ENCODE data around the gene KCNH8. TPM values are rescaled to one million over a fixed set of nuclear protein-coding genes. Genes with fewer than 3 reads are reported as not detected.

The KCNH8 gene
- total RNA-seq, 2 donors from 2014 or later: not detected

- no peak for ATAC-seq (replicated peaks)
- Mint-ChIP-seq H3K36me3 (ENCODE audit: low read depth) (no peaks in the 10 kb centered on the region), H3K27ac (no peak overlapping the region), H3K9me3 (peaks cover 4% of the 10 kb centered on the region), H3K27me3 (no peaks in the 10 kb centered on the region), H3K4me1 (no peaks in the 10 kb centered on the region), H3K4me3 (no peak overlapping the region)
Measured at GRCh38 chr3:19473971-19474580, 325.8 kb downstream of the KCNH8 start.

DNA sequence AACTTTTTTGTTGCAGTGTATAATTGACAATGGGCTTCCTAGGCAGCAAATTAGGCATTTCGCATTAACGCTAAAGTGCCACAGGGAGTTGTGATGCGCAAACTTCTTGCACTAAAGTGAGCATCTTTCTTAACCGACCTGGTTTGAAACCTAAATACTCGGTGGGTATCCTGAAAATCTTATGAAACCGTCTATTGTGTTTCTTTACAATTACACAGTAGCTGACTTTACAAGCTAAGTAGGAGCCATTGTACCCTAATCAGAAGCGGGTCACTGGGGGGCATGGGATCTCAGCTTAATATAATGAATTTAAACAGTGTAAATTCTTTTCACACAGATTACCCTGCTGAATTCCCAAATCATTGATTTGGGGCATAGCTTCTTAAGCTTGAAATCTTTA, 328.0 kb downstream of the KCNH8 start:
- ATAC-seq (replicated peaks): no peak
- H3K27ac Mint-ChIP-seq: no peak overlapping the region
- H3K4me3 Mint-ChIP-seq: no peak overlapping the region
- H3K9me3 Mint-ChIP-seq: no peaks in the 10 kb centered on the region
- H3K4me1 Mint-ChIP-seq: no peaks in the 10 kb centered on the region
- no peaks in the 10 kb centered on the region for H3K36me3 Mint-ChIP-seq (ENCODE audit: low read depth)
- H3K27me3 Mint-ChIP-seq: no peaks in the 10 kb centered on the region

- no peaks in the 10 kb centered on the region for H3K36me3 Mint-ChIP-seq (ENCODE audit: low read depth)
- no peak for ATAC-seq (replicated peaks)
- H3K27me3 Mint-ChIP-seq: no peaks in the 10 kb centered on the region
- no peaks in the 10 kb centered on the region for H3K4me1 Mint-ChIP-seq
- H3K4me3 Mint-ChIP-seq: no peak overlapping the region
- H3K27ac Mint-ChIP-seq: no peak overlapping the region
- H3K9me3 Mint-ChIP-seq: no peaks in the 10 kb centered on the region
Measured at GRCh38 chr3:19485267-19485666, 337.0 kb downstream of the KCNH8 start.

DNA sequence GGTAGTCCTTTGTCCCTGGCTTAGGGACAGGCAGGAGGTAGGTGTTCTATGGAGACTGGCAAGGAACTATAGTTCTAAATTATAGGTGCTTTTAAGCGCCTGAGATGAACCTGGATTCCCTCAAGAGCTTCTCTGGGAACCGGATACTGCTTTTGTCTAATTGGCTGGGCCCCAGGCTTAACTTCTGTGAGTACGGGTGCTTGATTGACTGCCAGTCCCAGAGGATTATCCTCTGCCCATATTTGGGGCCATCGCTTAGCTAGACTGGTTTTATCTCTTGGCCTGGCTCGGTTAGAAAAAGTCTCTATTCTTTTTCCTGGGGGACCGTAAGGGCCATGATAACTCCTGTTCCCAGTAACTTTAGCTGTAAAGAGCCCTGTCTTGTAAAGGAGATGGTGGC, 339.1 kb downstream of the KCNH8 start:
- Mint-ChIP-seq H3K27me3 (no peaks in the 10 kb centered on the region), H3K4me1 (no peaks in the 10 kb centered on the region), H3K27ac (no peak overlapping the region), H3K36me3 (ENCODE audit: low read depth) (no peaks in the 10 kb centered on the region), H3K9me3 (no peaks in the 10 kb centered on the region), H3K4me3 (no peak overlapping the region)
- no peak for ATAC-seq (replicated peaks)

DNA sequence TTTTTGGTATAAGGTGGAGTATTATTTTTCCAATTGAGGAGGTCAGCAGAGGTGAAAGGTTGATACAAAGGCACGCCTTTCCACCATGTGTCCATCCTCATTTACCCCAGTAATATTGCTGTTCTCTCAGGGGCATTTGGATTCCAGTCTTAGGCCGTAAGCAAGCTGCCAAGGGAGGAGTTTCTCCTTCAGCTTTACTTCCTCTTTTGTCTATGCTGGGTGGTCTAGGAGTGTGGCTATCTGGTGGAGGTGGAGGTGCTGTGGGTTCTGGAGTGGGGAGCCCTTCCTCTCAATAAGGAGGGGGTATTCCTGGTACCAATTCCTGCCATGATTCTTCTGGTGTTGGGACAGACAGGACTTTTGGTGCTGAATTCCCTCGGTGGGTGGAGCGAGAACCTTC, 340.6 kb downstream of the KCNH8 start:
- H3K4me3 Mint-ChIP-seq: no peak overlapping the region
- no peak overlapping the region for H3K27ac Mint-ChIP-seq
- H3K9me3 Mint-ChIP-seq: no peaks in the 10 kb centered on the region
- ATAC-seq (replicated peaks): no peak
- no peaks in the 10 kb centered on the region for H3K36me3 Mint-ChIP-seq (ENCODE audit: low read depth)
- H3K27me3 Mint-ChIP-seq: no peaks in the 10 kb centered on the region
- no peaks in the 10 kb centered on the region for H3K4me1 Mint-ChIP-seq

GRCh38 chr3:19489936-19490335, 341.6 kb downstream of the KCNH8 start:
- H3K27ac Mint-ChIP-seq: no peak overlapping the region
- ATAC-seq (replicated peaks): no peak
- peaks cover 9% of the 10 kb centered on the region for H3K9me3 Mint-ChIP-seq
- H3K27me3 Mint-ChIP-seq: no peaks in the 10 kb centered on the region
- H3K4me1 Mint-ChIP-seq: no peaks in the 10 kb centered on the region
- H3K4me3 Mint-ChIP-seq: no peak overlapping the region
- H3K36me3 Mint-ChIP-seq (ENCODE audit: low read depth): no peaks in the 10 kb centered on the region

DNA sequence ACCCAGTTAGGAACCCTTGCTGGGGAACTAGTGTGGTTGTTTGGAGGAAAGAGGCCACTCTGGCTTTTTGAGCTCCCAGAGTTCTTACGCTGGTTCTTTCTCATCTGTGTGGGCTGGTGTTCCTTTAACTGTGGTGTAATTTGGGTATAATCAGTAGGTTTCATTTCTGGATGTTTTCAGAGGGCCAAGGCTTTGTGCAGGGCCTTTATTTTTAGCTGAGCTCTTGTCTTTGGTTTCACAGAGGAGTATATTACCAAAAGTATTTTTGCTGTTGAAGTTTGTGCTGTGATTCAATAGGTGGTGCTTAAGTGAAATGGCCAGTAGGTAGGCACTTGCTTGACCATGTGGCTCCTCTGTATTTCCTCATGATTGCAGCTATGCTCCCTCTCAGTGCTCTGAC, 357.9 kb downstream of the KCNH8 start:
- H3K9me3 Mint-ChIP-seq: no peaks in the 10 kb centered on the region
- no peaks in the 10 kb centered on the region for H3K27me3 Mint-ChIP-seq
- H3K4me3 Mint-ChIP-seq: no peak overlapping the region
- H3K4me1 Mint-ChIP-seq: no peaks in the 10 kb centered on the region
- no peak for ATAC-seq (replicated peaks)
- H3K36me3 Mint-ChIP-seq (ENCODE audit: low read depth): no peaks in the 10 kb centered on the region
- no peak overlapping the region for H3K27ac Mint-ChIP-seq

DNA sequence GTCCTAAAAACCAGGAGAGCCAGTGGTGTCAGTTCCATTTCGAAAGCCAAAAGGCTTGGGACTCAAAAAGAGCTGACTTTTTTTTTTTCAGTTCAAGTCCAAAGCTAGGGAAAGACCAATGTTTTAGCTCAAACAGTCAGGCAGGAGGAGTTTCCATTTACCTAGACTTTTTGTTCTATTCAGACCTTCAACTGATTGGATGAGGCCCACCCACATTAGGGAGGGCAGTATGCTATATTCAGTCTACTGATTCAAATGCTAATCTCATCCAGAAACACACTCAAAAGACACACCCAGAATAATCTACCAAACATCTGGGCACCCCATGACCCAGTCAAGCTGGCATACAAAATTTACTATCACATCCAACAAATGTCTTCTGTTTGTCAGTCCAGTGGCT, 374.0 kb downstream of the KCNH8 start:
- no peak for ATAC-seq (replicated peaks)
- Mint-ChIP-seq H3K27me3 (no peaks in the 10 kb centered on the region), H3K27ac (no peak overlapping the region), H3K36me3 (ENCODE audit: low read depth) (no peaks in the 10 kb centered on the region), H3K4me3 (no peak overlapping the region), H3K9me3 (no peaks in the 10 kb centered on the region), H3K4me1 (no peaks in the 10 kb centered on the region)

DNA sequence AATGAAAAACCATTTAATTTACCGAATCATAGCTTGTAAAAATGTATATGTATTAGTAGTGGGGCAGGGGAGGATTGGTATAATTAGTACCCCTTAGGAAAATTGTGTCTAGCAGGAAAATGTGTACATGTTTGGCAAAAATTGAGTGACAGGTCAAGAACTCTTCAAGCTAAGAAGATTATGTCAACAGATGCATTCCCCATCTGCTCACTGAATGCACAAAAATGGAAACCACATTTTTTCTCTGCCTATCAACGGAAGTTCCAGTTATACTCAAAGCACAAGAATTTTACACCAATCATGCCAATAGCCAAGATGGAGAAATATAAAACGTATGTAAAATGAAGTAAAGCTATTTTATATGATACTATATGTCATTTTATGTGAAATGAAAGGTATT, 377.8 kb downstream of the KCNH8 start:
- H3K4me3 Mint-ChIP-seq: no peak overlapping the region
- no peak overlapping the region for H3K27ac Mint-ChIP-seq
- no peaks in the 10 kb centered on the region for H3K9me3 Mint-ChIP-seq
- no peaks in the 10 kb centered on the region for H3K36me3 Mint-ChIP-seq (ENCODE audit: low read depth)
- ATAC-seq (replicated peaks): no peak
- no peaks in the 10 kb centered on the region for H3K4me1 Mint-ChIP-seq
- no peaks in the 10 kb centered on the region for H3K27me3 Mint-ChIP-seq

DNA sequence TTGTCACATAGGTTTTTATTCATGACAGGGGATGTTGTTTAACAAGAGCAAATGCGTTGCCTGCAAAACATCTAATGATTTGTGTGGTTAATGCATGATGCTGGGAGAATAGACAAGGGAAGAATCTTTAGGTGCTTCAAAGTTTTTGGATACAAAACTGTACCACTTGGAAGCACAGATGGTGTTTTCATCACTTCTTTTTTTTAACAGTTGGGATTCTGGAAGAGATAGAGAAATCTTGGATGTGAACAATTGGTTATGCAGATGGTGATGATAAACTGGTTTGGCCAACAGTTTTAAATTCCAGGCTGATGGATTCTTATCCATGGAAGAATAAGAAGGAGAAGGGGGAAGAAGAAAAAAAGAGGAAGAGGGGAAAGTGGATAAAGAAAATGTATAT, 379.4 kb downstream of the KCNH8 start:
- ATAC-seq (replicated peaks): no peak
- no peak overlapping the region for H3K27ac Mint-ChIP-seq
- H3K27me3 Mint-ChIP-seq: no peaks in the 10 kb centered on the region

GRCh38 chr3:19531426-19531825, 383.1 kb downstream of the KCNH8 start:
- no peak overlapping the region for H3K27ac Mint-ChIP-seq
- peaks cover 3% of the 10 kb centered on the region for H3K9me3 Mint-ChIP-seq
- H3K36me3 Mint-ChIP-seq (ENCODE audit: low read depth): no peaks in the 10 kb centered on the region
- no peak for ATAC-seq (replicated peaks)
- H3K27me3 Mint-ChIP-seq: no peaks in the 10 kb centered on the region
- no peaks in the 10 kb centered on the region for H3K4me1 Mint-ChIP-seq
- no peak overlapping the region for H3K4me3 Mint-ChIP-seq

More for the DNA sequence above, 379.4 kb downstream of the KCNH8 start:
- H3K36me3 Mint-ChIP-seq (ENCODE audit: low read depth): no peaks in the 10 kb centered on the region
- H3K9me3 Mint-ChIP-seq: no peaks in the 10 kb centered on the region
- H3K4me1 Mint-ChIP-seq: no peaks in the 10 kb centered on the region
- H3K4me3 Mint-ChIP-seq: no peak overlapping the region

- H3K36me3 Mint-ChIP-seq (ENCODE audit: low read depth): no peaks in the 10 kb centered on the region
- H3K9me3 Mint-ChIP-seq: no peaks in the 10 kb centered on the region
- H3K4me3 Mint-ChIP-seq: no peak overlapping the region
- no peaks in the 10 kb centered on the region for H3K4me1 Mint-ChIP-seq
- H3K27me3 Mint-ChIP-seq: peaks cover 3% of the 10 kb centered on the region
- no peak overlapping the region for H3K27ac Mint-ChIP-seq
- no peak for ATAC-seq (replicated peaks)
Measured at GRCh38 chr3:19539518-19540392, 391.4 kb downstream of the KCNH8 start.

DNA sequence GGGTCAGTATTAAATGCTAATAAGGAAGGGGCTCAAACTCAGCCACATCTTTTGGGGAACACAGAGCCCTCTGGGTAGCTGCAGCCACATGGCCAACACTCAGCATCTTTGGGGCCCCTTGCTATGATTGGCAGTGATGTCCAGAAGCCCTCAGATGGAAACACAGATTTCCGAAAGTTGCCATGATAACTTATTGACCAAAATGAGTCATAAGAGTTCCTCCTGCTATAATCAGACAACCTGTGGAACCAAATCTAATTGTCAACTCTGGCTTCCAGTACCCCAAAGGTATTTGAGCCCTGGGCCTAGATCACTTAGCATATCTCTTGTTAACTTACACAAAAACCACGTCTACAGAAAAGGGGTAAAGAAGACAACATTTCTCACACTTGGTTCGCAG, 392.2 kb downstream of the KCNH8 start:
- Mint-ChIP-seq H3K36me3 (ENCODE audit: low read depth) (no peaks in the 10 kb centered on the region), H3K9me3 (no peaks in the 10 kb centered on the region), H3K4me3 (no peak overlapping the region), H3K27me3 (peaks cover 3% of the 10 kb centered on the region), H3K27ac (no peak overlapping the region), H3K4me1 (no peaks in the 10 kb centered on the region)
- ATAC-seq (replicated peaks): no peak

DNA sequence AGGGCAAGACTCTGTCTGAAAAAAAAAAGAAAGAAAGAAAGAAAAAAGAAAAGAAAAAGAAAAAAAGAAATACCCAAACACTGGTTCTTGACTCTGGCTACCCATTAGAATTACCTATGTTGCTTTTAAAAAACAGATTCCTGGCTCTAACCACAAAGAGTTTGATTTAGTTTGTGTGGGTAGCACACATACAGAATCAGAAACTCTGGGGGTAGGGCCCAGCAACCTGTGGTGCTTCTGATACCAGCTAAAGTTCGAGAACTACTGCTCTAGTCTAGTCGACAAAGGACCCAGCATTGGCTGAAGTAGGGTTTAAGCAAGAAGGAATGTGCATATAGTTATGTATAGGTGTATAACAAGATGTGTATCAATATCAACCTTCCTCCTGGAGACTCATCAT, 393.0 kb downstream of the KCNH8 start:
- Mint-ChIP-seq H3K4me3 (no peak overlapping the region), H3K4me1 (no peaks in the 10 kb centered on the region), H3K27me3 (peaks cover 3% of the 10 kb centered on the region), H3K9me3 (no peaks in the 10 kb centered on the region), H3K27ac (no peak overlapping the region), H3K36me3 (ENCODE audit: low read depth) (no peaks in the 10 kb centered on the region)
- ATAC-seq (replicated peaks): no peak

GRCh38 chr3:19543212-19543841, 395.0 kb downstream of the KCNH8 start:
- ATAC-seq (replicated peaks): no peak
- H3K27ac Mint-ChIP-seq: no peak overlapping the region
- no peaks in the 10 kb centered on the region for H3K4me1 Mint-ChIP-seq
- no peaks in the 10 kb centered on the region for H3K36me3 Mint-ChIP-seq (ENCODE audit: low read depth)
- no peaks in the 10 kb centered on the region for H3K9me3 Mint-ChIP-seq
- H3K27me3 Mint-ChIP-seq: peaks cover 3% of the 10 kb centered on the region
- no peak overlapping the region for H3K4me3 Mint-ChIP-seq
